Caco-2 (cell line): ENCODE data around the gene CNOT8. TPM values are rescaled to one million over a fixed set of nuclear protein-coding genes. Genes with fewer than 3 reads are reported as not detected.

Experiments
- BruUV-seq: library from RNA; stranded (reverse); fragments of 400-500 nt; replicated peaks from 2 replicates; lab custom pipeline; 2021; lab: Mats Ljungman, UMichigan
- CTCF ChIA-PET: fragments of 300-600 bp; sonication (Branson Sonifier 250); formaldehyde crosslinking; loops from one replicate; lab custom pipeline; 2022; ENCODE audit warnings: antibody characterized with exemption; lab: Charles Lee
- POLR2A ChIA-PET: fragments of 300-600 bp; sonication (Branson Sonifier 250); formaldehyde crosslinking; loops from one replicate; lab custom pipeline; 2022; ENCODE audit warnings: antibody characterized with exemption; lab: Charles Lee
- DNase-seq, 2 experiments: peaks; one replicate each; pipeline versions ENCODE4 v3.0.0 to v3.0.0-alpha.2; 2020 to 2022
- H3K27me3 ChIP-seq: replicated peaks from 2 replicates; pipeline ENCODE4 v1.6.0; 2011; ENCODE audit warnings: low read length; ENCODE audit not compliant: control insufficient read depth, insufficient read depth
- H3K36me3 ChIP-seq: 2 replicates; pipeline ENCODE4 v1.5.1; 2011; ENCODE audit warnings: low read length; ENCODE audit not compliant: control insufficient read depth, insufficient read depth
- H3K4me1 ChIP-seq: fragments of 250-450 bp; sonication (Bioruptor Pico); 2 replicates; pipeline ENCODE4 v1.5.1; 2020; ENCODE audit warnings: mild to moderate bottlenecking
- H3K4me3 ChIP-seq: 2 replicates; pipeline ENCODE4 v1.5.1; 2011; ENCODE audit warnings: low read depth, mild to moderate bottlenecking, control low read depth, low read length
- H3K9me3 ChIP-seq: fragments of 250-450 bp; sonication (Bioruptor Pico); 2 replicates; pipeline ENCODE4 v1.5.1; 2020; ENCODE audit warnings: mild to moderate bottlenecking, moderate library complexity
- H3K27ac Mint-ChIP-seq: one replicate; pipeline ENCODE4 v1.8.0; 2022; ENCODE audit warnings: mixed read lengths; ENCODE audit not compliant: unreplicated experiment
- H3K27me3 Mint-ChIP-seq: one replicate; pipeline ENCODE4 v1.8.0; 2022; ENCODE audit warnings: mixed read lengths; ENCODE audit not compliant: insufficient read depth, unreplicated experiment
- H3K36me3 Mint-ChIP-seq: one replicate; pipeline ENCODE4 v1.8.0; 2022; ENCODE audit warnings: mild to moderate bottlenecking, mixed read lengths; ENCODE audit not compliant: insufficient read depth, unreplicated experiment
- H3K4me1 Mint-ChIP-seq: one replicate; pipeline ENCODE4 v1.8.0; 2022; ENCODE audit warnings: low read depth, mixed read lengths; ENCODE audit not compliant: unreplicated experiment
- H3K4me3 Mint-ChIP-seq: one replicate; pipeline ENCODE4 v1.8.0; 2022; ENCODE audit warnings: mild to moderate bottlenecking, moderate library complexity, mixed read lengths; ENCODE audit not compliant: unreplicated experiment
- H3K9me3 Mint-ChIP-seq: one replicate; pipeline ENCODE4 v1.8.0; 2022; ENCODE audit warnings: mixed read lengths; ENCODE audit not compliant: unreplicated experiment
- intact Hi-C: fragments of 100-400 bp; cut with micrococcal nuclease; formaldehyde crosslinking; loops from one replicate; pipeline ENCODE4 v1.10.0; 2022; ENCODE audit not compliant: unreplicated experiment
- total RNA-seq: library from RNA; stranded (reverse); gene quantifications from 2 replicates; pipeline ENCODE4 v1.2.3, GENCODE V29; 2022
- TF ChIP-seq, protein P1 (sequence below), 2 experiments: fragments of 200-600 bp in 1 of 2; IDR thresholded peaks; 1 replicate in 1 of 2; 2 replicates in 1 of 2; pipeline versions ENCODE4 v1.5.1 to v1.8.0; 2011 to 2022; ENCODE audit warnings: antibody characterized with exemption in 1 of 2, control low read depth in 1 of 2, inconsistent platforms in 1 of 2, low read depth in 1 of 2, low read length in 1 of 2, mild to moderate bottlenecking in 1 of 2, moderate library complexity in 1 of 2; ENCODE audit not compliant: insufficient read depth in 1 of 2, severe bottlenecking in 1 of 2, unreplicated experiment in 1 of 2

CNOT8 gene
- total RNA-seq, 1 experiment from 2014 or later = 38.1 TPM

DNA sequence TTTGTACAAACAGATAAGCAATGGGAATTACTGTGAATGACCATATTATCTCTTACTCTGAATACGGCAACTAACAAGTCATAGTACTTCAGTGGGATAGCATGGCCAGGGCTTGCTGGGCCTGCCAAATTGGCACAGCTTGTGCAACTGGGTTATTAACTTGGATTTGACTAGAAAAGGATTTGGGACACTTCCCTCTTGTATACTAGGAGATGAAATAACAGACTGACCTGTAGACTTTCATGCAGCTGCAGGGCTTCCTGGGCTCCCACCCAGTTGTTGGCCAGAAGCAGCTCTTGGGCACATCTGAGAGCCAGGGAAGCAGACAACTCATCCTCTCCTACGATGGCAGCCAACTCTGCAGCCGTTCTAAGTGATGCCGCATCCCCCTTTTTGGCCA lies 39.8 kb downstream of the CNOT8 start:
- TF ChIP-seq, protein P1, sequence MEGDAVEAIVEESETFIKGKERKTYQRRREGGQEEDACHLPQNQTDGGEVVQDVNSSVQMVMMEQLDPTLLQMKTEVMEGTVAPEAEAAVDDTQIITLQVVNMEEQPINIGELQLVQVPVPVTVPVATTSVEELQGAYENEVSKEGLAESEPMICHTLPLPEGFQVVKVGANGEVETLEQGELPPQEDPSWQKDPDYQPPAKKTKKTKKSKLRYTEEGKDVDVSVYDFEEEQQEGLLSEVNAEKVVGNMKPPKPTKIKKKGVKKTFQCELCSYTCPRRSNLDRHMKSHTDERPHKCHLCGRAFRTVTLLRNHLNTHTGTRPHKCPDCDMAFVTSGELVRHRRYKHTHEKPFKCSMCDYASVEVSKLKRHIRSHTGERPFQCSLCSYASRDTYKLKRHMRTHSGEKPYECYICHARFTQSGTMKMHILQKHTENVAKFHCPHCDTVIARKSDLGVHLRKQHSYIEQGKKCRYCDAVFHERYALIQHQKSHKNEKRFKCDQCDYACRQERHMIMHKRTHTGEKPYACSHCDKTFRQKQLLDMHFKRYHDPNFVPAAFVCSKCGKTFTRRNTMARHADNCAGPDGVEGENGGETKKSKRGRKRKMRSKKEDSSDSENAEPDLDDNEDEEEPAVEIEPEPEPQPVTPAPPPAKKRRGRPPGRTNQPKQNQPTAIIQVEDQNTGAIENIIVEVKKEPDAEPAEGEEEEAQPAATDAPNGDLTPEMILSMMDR (IDR thresholded peaks at IDR 0.05; ENCODE audit: insufficient read depth in 1 of 2, low read depth in 1 of 2, low read length in 1 of 2, severe bottlenecking in 1 of 2, unreplicated experiment in 1 of 2) = no peak
- no peak overlapping the region for H3K4me3 Mint-ChIP-seq
- H3K4me1 ChIP-seq = no peaks in the 10 kb centered on the region
- H3K4me3 ChIP-seq = no peak overlapping the region
- ChIA-PET CTCF (no interaction called here), POLR2A (no interaction called here)
- H3K9me3 Mint-ChIP-seq = no peaks in the 10 kb centered on the region
- H3K27me3 ChIP-seq = no peaks in the 10 kb centered on the region
- DNase-seq = no peak
- no peaks in the 10 kb centered on the region for H3K9me3 ChIP-seq
- BruUV-seq = no TSS peak
- H3K27ac Mint-ChIP-seq = no peak overlapping the region
- intact Hi-C loops = no loop called here
- no peaks in the 10 kb centered on the region for H3K4me1 Mint-ChIP-seq
- no peaks in the 10 kb centered on the region; the same call in 1 of the 2 replicates for H3K36me3 ChIP-seq
- peaks cover 72% of the 10 kb centered on the region for H3K36me3 Mint-ChIP-seq
- H3K27me3 Mint-ChIP-seq = no peaks in the 10 kb centered on the region

GRCh38 chr5:154899151-154899816 lies 40.9 kb downstream of the CNOT8 start:
- H3K27ac Mint-ChIP-seq = no peak overlapping the region
- H3K4me3 ChIP-seq = no peak overlapping the region
- no peak overlapping the region for H3K4me3 Mint-ChIP-seq
- H3K36me3 ChIP-seq = no peaks in the 10 kb centered on the region; the same call in 1 of the 2 replicates
- H3K9me3 Mint-ChIP-seq = no peaks in the 10 kb centered on the region
- TF ChIP-seq, protein P1 (IDR thresholded peaks at IDR 0.05; ENCODE audit: insufficient read depth in 1 of 2, low read depth in 1 of 2, low read length in 1 of 2, severe bottlenecking in 1 of 2, unreplicated experiment in 1 of 2) = no peak
- no peaks in the 10 kb centered on the region for H3K4me1 ChIP-seq
- H3K4me1 Mint-ChIP-seq = no peaks in the 10 kb centered on the region
- H3K36me3 Mint-ChIP-seq = peaks cover 75% of the 10 kb centered on the region
- intact Hi-C loops = no loop called here
- no peaks in the 10 kb centered on the region for H3K27me3 ChIP-seq
- DNase-seq = no peak
- H3K27me3 Mint-ChIP-seq = no peaks in the 10 kb centered on the region
- ChIA-PET POLR2A (no interaction called here), CTCF (no interaction called here)
- no TSS peak for BruUV-seq
- H3K9me3 ChIP-seq = no peaks in the 10 kb centered on the region

DNA sequence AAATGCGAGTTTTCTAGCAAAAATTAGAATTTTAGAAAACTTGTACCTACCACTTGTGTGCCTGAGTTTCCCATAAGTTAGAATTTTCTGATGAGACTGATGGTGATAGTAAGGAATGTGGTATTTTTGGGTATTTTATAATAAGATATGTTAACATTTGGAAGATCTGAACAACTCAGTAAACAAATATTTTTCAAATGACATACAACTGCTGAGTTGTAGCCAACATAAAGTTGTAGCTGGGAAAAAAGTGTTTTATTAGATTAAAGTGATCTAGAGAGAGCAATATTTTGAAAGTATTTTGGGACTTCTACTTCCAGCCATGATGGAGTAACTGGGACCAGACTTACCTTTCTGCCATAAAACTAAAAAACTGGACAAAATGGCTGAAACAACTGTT lies 41.6 kb downstream of the CNOT8 start:
- Mint-ChIP-seq H3K36me3 (peaks cover 77% of the 10 kb centered on the region), H3K9me3 (no peaks in the 10 kb centered on the region), H3K4me1 (no peaks in the 10 kb centered on the region), H3K27me3 (no peaks in the 10 kb centered on the region), H3K27ac (no peak overlapping the region), H3K4me3 (no peak overlapping the region)
- Histone ChIP-seq H3K4me3 (no peak overlapping the region), H3K4me1 (no peaks in the 10 kb centered on the region), H3K36me3 (no peaks in the 10 kb centered on the region; the same call in 1 of the 2 replicates), H3K9me3 (no peaks in the 10 kb centered on the region), H3K27me3 (no peaks in the 10 kb centered on the region)
- ChIA-PET POLR2A (no interaction called here), CTCF (no interaction called here)
- BruUV-seq = no TSS peak
- TF ChIP-seq, protein P1 (IDR thresholded peaks at IDR 0.05; ENCODE audit: insufficient read depth in 1 of 2, low read depth in 1 of 2, low read length in 1 of 2, severe bottlenecking in 1 of 2, unreplicated experiment in 1 of 2) = no peak
- DNase-seq = no peak
- intact Hi-C loops = no loop called here
